ENCODE measurements around the gene NKG7. TPM values are rescaled to one million over a fixed set of nuclear protein-coding genes. Genes with fewer than 3 reads are reported as not detected.

Gene NKG7
- total and polyA plus RNA-seq, 12 donors = 1.1 to 5.9 (median 2.8) TPM

GRCh38 chr19:51364200-51365106 is 8.0 kb downstream of the NKG7 start:
- Histone ChIP-seq H3K27me3 (no peaks in the 10 kb centered on the region), H3K9me3 (replicated peaks in 1 of 3) (no peaks in the 10 kb centered on the region), H3K36me3 (replicated peaks in 1 of 2) (no peaks in the 10 kb centered on the region), H3K4me3 (no peak overlapping the region), H3K4me1 (replicated peaks in 1 of 2) (peaks cover 16 to 46% of the 10 kb centered on the region in 2 donors), H3K27ac (peak overlapping the region in 4 of 5 donors; percentile 17 to 96 (median 88))
- WGBS, 4 donors = 65 to 73% (median 68%) methylated on average over 15 of the region's 15 CpGs
- TF ChIP-seq CTCF (IDR thresholded peaks at IDR 0.05) (no peak), POLR2A (IDR thresholded peaks at IDR 0.05) (peak in 1 of 2 donors; percentile 35)
- intact Hi-C loops (cut with DNase I) = no loop called here
- DNase-seq = peak in 6 of 7 donors; percentile 35 to 78 (median 65)

GRCh38 chr19:51361239-51361638 is 11.2 kb downstream of the NKG7 start:
- H3K9me3 ChIP-seq (replicated peaks in 1 of 3) = no peaks in the 10 kb centered on the region
- TF ChIP-seq POLR2A (IDR thresholded peaks at IDR 0.05) (no peak), CTCF (IDR thresholded peaks at IDR 0.05) (no peak)
- H3K27me3 ChIP-seq = no peaks in the 10 kb centered on the region
- H3K27ac ChIP-seq = peak overlapping the region in 3 of 5 donors; percentile 52 to 68 (median 54)
- WGBS, 4 donors = 43 to 53% (median 49%) methylated on average over 6 to 13 of the region's 13 CpGs
- peak; percentile 62 to 89 (median 78) for DNase-seq
- intact Hi-C loops (cut with DNase I) = no loop called here
- no peaks in the 10 kb centered on the region for H3K36me3 ChIP-seq (replicated peaks in 1 of 2)
- H3K4me1 ChIP-seq (replicated peaks in 1 of 2) = peaks cover 16 to 44% of the 10 kb centered on the region in 2 donors
- H3K4me3 ChIP-seq = no peak overlapping the region

- H3K9me3 ChIP-seq (replicated peaks in 1 of 3) = no peaks in the 10 kb centered on the region
- no peak overlapping the region for H3K27ac ChIP-seq
- 92 to 98% (median 97%) methylated on average over 4 of the region's 4 CpGs for WGBS, 4 donors
- TF ChIP-seq CTCF (IDR thresholded peaks at IDR 0.05) (no peak), POLR2A (IDR thresholded peaks at IDR 0.05) (no peak)
- H3K27me3 ChIP-seq = no peaks in the 10 kb centered on the region
- intact Hi-C loops (cut with DNase I) = no loop called here
- H3K4me1 ChIP-seq (replicated peaks in 1 of 2) = peaks cover 1 to 39% of the 10 kb centered on the region in 2 donors
- peak in 1 of 7 donors; percentile 51 for DNase-seq
- H3K36me3 ChIP-seq (replicated peaks in 1 of 2) = no peaks in the 10 kb centered on the region
- no peak overlapping the region for H3K4me3 ChIP-seq
Measured at GRCh38 chr19:51359294-51359693, 13.2 kb downstream of the NKG7 start.

- 86 to 94% (median 89%) methylated on average over 6 to 7 of the region's 7 CpGs for WGBS, 4 donors
Measured at GRCh38 chr19:51357952-51358351, 14.5 kb downstream of the NKG7 start.

More at GRCh38 chr19:51357952-51358351, 14.5 kb downstream of the NKG7 start:
- intact Hi-C loops (cut with DNase I) = no loop called here
- no peak for DNase-seq
- H3K36me3 ChIP-seq (replicated peaks in 1 of 2) = peaks cover 0 to 1% of the 10 kb centered on the region in 2 donors
- no peak overlapping the region for H3K27ac ChIP-seq
- no peaks in the 10 kb centered on the region for H3K9me3 ChIP-seq (replicated peaks in 1 of 3)
- H3K4me1 ChIP-seq (replicated peaks in 1 of 2) = peaks cover 0 to 27% of the 10 kb centered on the region in 2 donors
- no peak overlapping the region for H3K4me3 ChIP-seq
- no peaks in the 10 kb centered on the region for H3K27me3 ChIP-seq
- no peak for TF ChIP-seq CTCF (IDR thresholded peaks at IDR 0.05)

Measured in adrenal gland (tissue), 12 donors.